PC-9 (cell line): ENCODE results near the gene KLK7. TPM values are rescaled to one million over a fixed set of nuclear protein-coding genes. Genes with fewer than 3 reads are reported as not detected.

Experiments
- BruUV-seq: library from RNA; stranded (reverse); fragments of 400-500 nt; replicated peaks from 2 replicates; lab custom pipeline; 2021; lab: Mats Ljungman, UMichigan
- CTCF ChIA-PET: fragments of 300-600 bp; sonication (Branson Sonifier 250); formaldehyde crosslinking; loops from one replicate; lab custom pipeline; 2022; ENCODE audit warnings: antibody characterized with exemption; lab: Charles Lee
- POLR2A ChIA-PET: fragments of 300-600 bp; sonication (Branson Sonifier 250); formaldehyde crosslinking; loops from one replicate; lab custom pipeline; 2022; ENCODE audit warnings: antibody characterized with exemption; ENCODE audit not compliant: unreplicated experiment; lab: Charles Lee
- DNase-seq, 2 experiments: peaks; one replicate each; pipeline versions ENCODE4 v3.0.0 to v3.0.0-alpha.2; 2015 to 2022; ENCODE audit warnings: mixed read lengths in 1 of 2
- H2AFZ ChIP-seq: fragments of 200-600 bp; sonication (generic); 2 replicates; pipeline ENCODE4 v1.8.1; 2017; ENCODE audit warnings: antibody characterized with exemption
- H3F3A ChIP-seq: fragments of 200-600 bp; sonication (generic); 2 replicates; pipeline ENCODE4 v1.8.1; 2017; ENCODE audit warnings: antibody characterized with exemption, mild to moderate bottlenecking, low read depth; ENCODE audit not compliant: insufficient read depth
- H3K27ac ChIP-seq: fragments of 200-600 bp; sonication (generic); 2 replicates; pipeline ENCODE4 v1.6.1; 2016; ENCODE audit warnings: mixed run types
- H3K27me3 ChIP-seq: fragments of 200-600 bp; sonication (generic); 2 replicates; pipeline ENCODE4 v1.6.1; 2016; ENCODE audit warnings: low read depth, mixed run types; ENCODE audit not compliant: insufficient read depth
- H3K36me3 ChIP-seq: fragments of 200-600 bp; sonication (generic); 2 replicates; pipeline ENCODE4 v1.6.1; 2016; ENCODE audit warnings: low read depth, mixed run types
- H3K4me1 ChIP-seq: fragments of 200-600 bp; sonication (generic); replicated peaks from 2 replicates; pipeline ENCODE4 v1.6.1; 2016; ENCODE audit warnings: mixed run types; ENCODE audit not compliant: insufficient read depth
- H3K4me2 ChIP-seq: fragments of 200-600 bp; sonication (generic); 2 replicates; pipeline ENCODE4 v1.6.1; 2017; ENCODE audit warnings: mixed run types
- H3K4me3 ChIP-seq: fragments of 200-600 bp; sonication (generic); 2 replicates; pipeline ENCODE4 v1.6.1; 2016; ENCODE audit warnings: mixed run types
- H3K79me2 ChIP-seq: fragments of 200-600 bp; sonication (generic); 2 replicates; pipeline ENCODE4 v1.6.1; 2017; ENCODE audit warnings: low read depth, mixed run types
- H3K9me2 ChIP-seq: fragments of 200-600 bp; sonication (generic); 2 replicates; pipeline ENCODE4 v1.8.1; 2017; ENCODE audit warnings: mild to moderate bottlenecking; ENCODE audit not compliant: insufficient read depth
- H3K9me3 ChIP-seq: fragments of 200-600 bp; sonication (generic); 2 replicates; pipeline ENCODE4 v1.8.1; 2016; ENCODE audit warnings: low read depth; ENCODE audit not compliant: insufficient read depth
- H4K20me1 ChIP-seq: fragments of 200-600 bp; sonication (generic); 2 replicates; pipeline ENCODE4 v1.8.1; 2017; ENCODE audit not compliant: insufficient read depth
- EZH2 ChIP-seq: fragments of 200-600 bp; sonication (generic); IDR thresholded peaks from 2 replicates; pipeline ENCODE4 v1.8.0; 2017; ENCODE audit warnings: antibody characterized with exemption, low read depth
- intact Hi-C: fragments of 100-400 bp; cut with micrococcal nuclease; formaldehyde crosslinking; loops from one replicate; pipeline ENCODE4 v1.10.0; 2022; ENCODE audit not compliant: unreplicated experiment
- total RNA-seq: library from RNA; stranded (reverse); gene quantifications from 2 replicates; pipeline ENCODE4 v1.2.3, GENCODE V29; 2021
- TF ChIP-seq, protein P1 (sequence below): fragments of 200-600 bp; sonication (generic); conservative IDR thresholded peaks from 2 replicates; pipeline ENCODE4 v1.6.1; 2017; ENCODE audit warnings: mixed run types, antibody characterized with exemption, mild to moderate bottlenecking, moderate library complexity

The KLK7 gene
- total RNA-seq, 1 experiment from 2014 or later, result 98.1 TPM

DNA sequence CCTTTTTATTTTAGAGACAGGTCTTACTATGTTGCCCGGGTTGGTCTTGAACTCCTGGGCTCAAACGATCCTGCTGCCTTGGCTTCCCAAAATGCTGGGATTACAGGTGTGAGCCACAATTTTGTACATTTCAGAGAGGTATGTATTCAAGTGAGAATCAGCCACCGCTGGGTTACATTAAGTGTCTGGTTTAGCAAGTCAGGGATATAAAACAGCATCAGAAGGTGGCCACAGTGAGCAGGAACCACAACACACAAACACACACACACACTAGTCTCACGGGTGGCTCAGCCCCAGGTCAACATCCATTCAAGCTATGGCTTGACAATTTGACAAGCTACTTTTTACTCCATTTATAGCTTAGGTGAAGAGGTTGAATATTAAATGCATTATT, 51.0 kb downstream of the KLK7 start:
- no peaks in the 10 kb centered on the region for H4K20me1 ChIP-seq
- H3K4me2 ChIP-seq, result peak overlapping the region; percentile 60
- DNase-seq, result peak in 1 of 2 experiments; percentile 46
- TF ChIP-seq EZH2, result no peak
- TF ChIP-seq, protein P1, sequence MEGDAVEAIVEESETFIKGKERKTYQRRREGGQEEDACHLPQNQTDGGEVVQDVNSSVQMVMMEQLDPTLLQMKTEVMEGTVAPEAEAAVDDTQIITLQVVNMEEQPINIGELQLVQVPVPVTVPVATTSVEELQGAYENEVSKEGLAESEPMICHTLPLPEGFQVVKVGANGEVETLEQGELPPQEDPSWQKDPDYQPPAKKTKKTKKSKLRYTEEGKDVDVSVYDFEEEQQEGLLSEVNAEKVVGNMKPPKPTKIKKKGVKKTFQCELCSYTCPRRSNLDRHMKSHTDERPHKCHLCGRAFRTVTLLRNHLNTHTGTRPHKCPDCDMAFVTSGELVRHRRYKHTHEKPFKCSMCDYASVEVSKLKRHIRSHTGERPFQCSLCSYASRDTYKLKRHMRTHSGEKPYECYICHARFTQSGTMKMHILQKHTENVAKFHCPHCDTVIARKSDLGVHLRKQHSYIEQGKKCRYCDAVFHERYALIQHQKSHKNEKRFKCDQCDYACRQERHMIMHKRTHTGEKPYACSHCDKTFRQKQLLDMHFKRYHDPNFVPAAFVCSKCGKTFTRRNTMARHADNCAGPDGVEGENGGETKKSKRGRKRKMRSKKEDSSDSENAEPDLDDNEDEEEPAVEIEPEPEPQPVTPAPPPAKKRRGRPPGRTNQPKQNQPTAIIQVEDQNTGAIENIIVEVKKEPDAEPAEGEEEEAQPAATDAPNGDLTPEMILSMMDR, result no peak; the same call in 1 of the 2 replicates
- no peaks in the 10 kb centered on the region for H3K9me3 ChIP-seq
- CTCF ChIA-PET, result interaction anchor here (0.6 to 1.0 kb wide), 2 partner anchors 70 to 149 kb away, joined by 4 to 18 read pairs; no protein-coding TSS in a partner anchor
- BruUV-seq, result TSS peak; percentile 60
- H3K36me3 ChIP-seq, result no peaks in the 10 kb centered on the region
- peak overlapping the region; percentile 14 for H3K4me3 ChIP-seq
- no peak overlapping the region for H2AFZ ChIP-seq
- POLR2A ChIA-PET, result interaction anchor here (0.6 to 1.2 kb wide), 3 partner anchors 19 to 84 kb away, joined by 3 to 6 read pairs (median 5); no protein-coding TSS in a partner anchor
- H3K4me1 ChIP-seq, result peaks cover 43% of the 10 kb centered on the region
- H3K27ac ChIP-seq, result peak overlapping the region; percentile 89
- H3F3A ChIP-seq, result peaks cover 41% of the 10 kb centered on the region
- intact Hi-C loops, result loop anchor here (1.0 to 2.0 kb wide), 4 partner anchors 20 to 85 kb away; partner anchors contain the start of genes KLK5 and KLK6
- H3K79me2 ChIP-seq, result no peaks in the 10 kb centered on the region
- no peaks in the 10 kb centered on the region for H3K27me3 ChIP-seq
- H3K9me2 ChIP-seq, result no peaks in the 10 kb centered on the region

DNA sequence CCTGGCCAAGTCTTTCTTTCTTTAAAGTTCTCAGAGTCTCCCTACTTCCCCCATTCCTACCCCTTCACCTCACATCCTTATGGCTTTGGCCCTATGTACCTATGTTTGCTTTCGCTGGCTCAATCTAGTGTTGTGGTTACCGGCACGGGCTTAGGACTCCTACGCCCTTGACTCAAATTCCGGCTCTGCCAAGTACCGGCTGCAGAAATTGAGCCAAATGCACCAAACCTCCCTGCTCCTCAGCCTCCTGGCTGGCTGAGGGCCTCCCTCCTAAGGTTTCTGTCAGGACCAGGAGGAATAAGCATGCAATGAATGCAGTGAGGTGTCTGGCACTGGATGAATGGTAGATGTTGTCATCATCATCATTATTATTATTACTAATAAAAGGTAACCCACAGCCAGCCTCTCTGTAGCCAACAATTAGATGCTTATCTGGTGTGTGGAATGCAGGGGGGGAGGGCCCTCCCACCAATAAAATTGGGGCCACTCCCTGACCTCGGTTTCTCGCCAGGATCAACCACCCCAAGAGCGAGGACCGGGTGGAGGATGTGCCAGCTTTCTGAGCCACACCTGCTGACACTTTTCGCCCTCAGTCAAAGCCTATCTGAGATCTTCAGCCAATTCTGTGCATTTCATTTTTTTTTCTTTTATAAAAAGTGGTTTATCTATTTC, 51.6 kb downstream of the KLK7 start:
- peak; percentile 93 to 100 for DNase-seq
- Histone ChIP-seq H3K36me3 (no peaks in the 10 kb centered on the region), H3K4me3 (peak overlapping the region; percentile 14; the same call in 1 of the 2 replicates), H3K79me2 (no peaks in the 10 kb centered on the region), H2AFZ (no peak overlapping the region), H3K4me1 (peaks cover 43% of the 10 kb centered on the region), H3K9me2 (no peaks in the 10 kb centered on the region), H3K27me3 (no peaks in the 10 kb centered on the region), H4K20me1 (no peaks in the 10 kb centered on the region), H3K4me2 (peak overlapping the region; percentile 60), H3K27ac (peak overlapping the region; percentile 89), H3F3A (peaks cover 41% of the 10 kb centered on the region), H3K9me3 (no peaks in the 10 kb centered on the region)
- BruUV-seq, result no TSS peak
- TF ChIP-seq EZH2, result no peak
- TF ChIP-seq, protein P1, result no peak
- intact Hi-C loops, result loop anchor here (1.0 to 2.0 kb wide), 4 partner anchors 21 to 85 kb away; partner anchors contain the start of genes KLK5 and KLK6
- ChIA-PET CTCF (interaction anchor here (0.6 to 1.0 kb wide), 2 partner anchors 70 to 148 kb away, joined by 4 to 18 read pairs; no protein-coding TSS in a partner anchor), POLR2A (interaction anchor here (0.6 kb wide), 1 partner anchor 51 kb away, joined by 3 read pairs; no protein-coding TSS in a partner anchor)

DNA sequence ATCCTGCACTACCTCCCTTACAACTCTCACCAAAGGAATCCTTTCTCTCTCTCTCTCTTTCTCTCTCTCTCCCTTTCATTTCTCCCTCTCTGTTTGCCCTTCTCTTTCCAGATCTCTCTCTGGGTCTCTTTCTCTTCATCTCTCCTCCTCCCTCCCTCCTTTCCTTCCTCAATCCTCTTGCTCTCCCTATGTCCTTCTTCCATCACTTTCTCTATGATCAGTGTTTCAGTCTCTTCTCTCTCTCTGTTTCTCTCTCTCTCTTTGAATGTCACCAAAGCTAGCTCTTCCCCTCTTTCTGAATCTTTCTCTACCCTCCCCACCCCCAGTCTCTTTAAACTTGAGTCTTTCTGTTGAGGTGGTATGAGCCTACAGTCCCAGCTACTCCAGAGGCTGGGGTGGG, 52.7 kb downstream of the KLK7 start:
- intact Hi-C loops, result no loop called here
- Histone ChIP-seq H3K79me2 (no peaks in the 10 kb centered on the region), H3K4me1 (peaks cover 45% of the 10 kb centered on the region), H3K9me3 (no peaks in the 10 kb centered on the region), H3K9me2 (no peaks in the 10 kb centered on the region), H4K20me1 (no peaks in the 10 kb centered on the region), H3K4me3 (no peak overlapping the region), H3K36me3 (no peaks in the 10 kb centered on the region), H3K4me2 (no peak overlapping the region), H2AFZ (no peak overlapping the region), H3K27me3 (no peaks in the 10 kb centered on the region), H3K27ac (peak overlapping the region; percentile 89), H3F3A (peaks cover 41% of the 10 kb centered on the region)
- TF ChIP-seq, protein P1, result 0 out of 2 replicates have a peak, but pooled peaks have one; percentile 1
- no peak for TF ChIP-seq EZH2
- BruUV-seq, result no TSS peak
- CTCF ChIA-PET, result interaction anchor here (0.7 to 0.9 kb wide), 2 partner anchors 9 to 170 kb away, joined by 4 read pairs; no protein-coding TSS in a partner anchor
- POLR2A ChIA-PET, result interaction anchor here (0.6 kb wide), 2 partner anchors 66 to 86 kb away, joined by 4 to 5 read pairs; no protein-coding TSS in a partner anchor
- no peak for DNase-seq
